GM19463 (cell line): ENCODE results near the gene EVC.

Experiments used
- ATAC-seq: cut with Tn5 transposase; IDR thresholded peaks from one replicate; pipeline ENCODE4 v1.9.1; 2021; ENCODE audit warnings: mild to moderate bottlenecking, moderate library complexity; ENCODE audit not compliant: unreplicated experiment

EVC gene

GRCh38 chr4:5730436-5730835 is 19.4 kb downstream of the EVC start:
- ATAC-seq = no peak

- ATAC-seq = no peak
Observed at GRCh38 chr4:5730993-5731990, 20.3 kb downstream of the EVC start.

- ATAC-seq = no peak
Observed at GRCh38 chr4:5732158-5732557, 21.2 kb downstream of the EVC start.

- ATAC-seq = no peak
Observed at GRCh38 chr4:5734853-5735252, 23.9 kb downstream of the EVC start.

GRCh38 chr4:5735463-5735862 is 24.5 kb downstream of the EVC start:
- ATAC-seq = no peak

- no peak for ATAC-seq
Observed at GRCh38 chr4:5738061-5738460, 27.1 kb downstream of the EVC start.

GRCh38 chr4:5742388-5742787 is 31.4 kb downstream of the EVC start:
- no peak for ATAC-seq

- no peak for ATAC-seq
Observed at GRCh38 chr4:5742968-5743367, 32.0 kb downstream of the EVC start.

- no peak for ATAC-seq
Observed at GRCh38 chr4:5746250-5746649, 35.2 kb downstream of the EVC start.

GRCh38 chr4:5746829-5747737 is 36.1 kb downstream of the EVC start:
- no peak for ATAC-seq

- ATAC-seq = no peak
Observed at GRCh38 chr4:5747738-5748375, 36.9 kb downstream of the EVC start.

GRCh38 chr4:5749568-5749967 is 38.6 kb downstream of the EVC start:
- no peak for ATAC-seq

GRCh38 chr4:5750052-5750945 is 39.3 kb downstream of the EVC start:
- ATAC-seq = no peak

GRCh38 chr4:5750946-5751665 is 40.1 kb downstream of the EVC start:
- no peak for ATAC-seq

- ATAC-seq = no peak
Observed at GRCh38 chr4:5751666-5752375, 40.8 kb downstream of the EVC start.

- no peak for ATAC-seq
Observed at GRCh38 chr4:5752376-5753184, 41.6 kb downstream of the EVC start.

- ATAC-seq = no peak
Observed at GRCh38 chr4:5753366-5753765, 42.4 kb downstream of the EVC start.
